OCI-LY3 (cell line): ENCODE measurements around the gene NKAIN2.
"Not testable (repeated sequence)": the region's sequence is repeated elsewhere in the genome, so short reads cannot be mapped to it uniquely, and the experiment has no call there.

ENCODE experiments used
- H2AFZ ChIP-seq: fragments of 200-600, 300-600 bp; shearing (Covaris generic); 2 replicates; pipeline ENCODE4 v1.6.0; 2014; ENCODE audit warnings: antibody characterized with exemption, low read depth, low read length
- H3K27ac ChIP-seq: fragments of 200-600, 300-600 bp; sonication (generic); 2 replicates; pipeline ENCODE4 v1.5.1; 2014; ENCODE audit warnings: mild to moderate bottlenecking, low read length, moderate library complexity, mixed read lengths
- H3K27me3 ChIP-seq: fragments of 200-600, 300-600 bp; sonication (generic); 2 replicates; pipeline ENCODE4 v1.6.1; 2014; ENCODE audit warnings: low read depth, low read length, mixed read lengths
- H3K36me3 ChIP-seq: fragments of 200-600, 300-600 bp; sonication (generic); replicated peaks from 2 replicates; pipeline ENCODE3; 2014; ENCODE audit warnings: low read depth, low read length, mixed read lengths
- H3K4me1 ChIP-seq: fragments of 300-600, 200-600 bp; sonication (generic); 2 replicates; pipeline ENCODE4 v1.6.1; 2014; ENCODE audit warnings: low read length, mixed read lengths
- H3K4me2 ChIP-seq: fragments of 200-600, 300-600 bp; sonication (generic); 2 replicates; pipeline ENCODE4 v1.6.1; 2014; ENCODE audit warnings: low read length, mixed read lengths
- H3K4me3 ChIP-seq: fragments of 300-600, 200-600 bp; sonication (generic); 2 replicates; pipeline ENCODE4 v1.5.1; 2014; ENCODE audit warnings: antibody characterized with exemption, mild to moderate bottlenecking, low read length, moderate library complexity
- H3K79me2 ChIP-seq: fragments of 300-600, 200-600 bp; shearing (Covaris generic); 2 replicates; pipeline ENCODE4 v1.6.1; 2014; ENCODE audit warnings: mild to moderate bottlenecking, low read length, mixed read lengths
- H3K9ac ChIP-seq: fragments of 300-600, 200-600 bp; shearing (Covaris generic); 2 replicates; pipeline ENCODE4 v1.6.0; 2014; ENCODE audit warnings: mild to moderate bottlenecking, low read length, moderate library complexity
- H3K9me3 ChIP-seq: fragments of 200-600, 300-600 bp; shearing (Covaris generic); 2 replicates; pipeline ENCODE4 v1.6.1; 2014; ENCODE audit warnings: low read length, mixed read lengths; ENCODE audit not compliant: insufficient read depth
- H4K20me1 ChIP-seq: fragments of 200-600, 300-600 bp; sonication (generic); 2 replicates; pipeline ENCODE4 v1.6.1; 2016; ENCODE audit warnings: low read length, mixed read lengths; ENCODE audit not compliant: insufficient read depth
- CTCF ChIP-seq: fragments of 200-600, 300-600 bp; sonication (generic); IDR thresholded peaks from 2 replicates; pipeline ENCODE4 v1.5.1; 2014; ENCODE audit warnings: antibody characterized with exemption, low read length, low read depth
- EZH2phosphoT487 ChIP-seq: fragments of 200-600 bp; shearing (Covaris generic); IDR thresholded peaks from 2 replicates; pipeline ENCODE4 v1.6.1; 2018; ENCODE audit warnings: antibody characterized with exemption, mixed run types, low read depth

NKAIN2 gene

GRCh38 chr6:124400261-124400999, 596.8 kb downstream of the NKAIN2 start:
- H3K4me1 ChIP-seq, result no peaks in the 10 kb centered on the region
- no peaks in the 10 kb centered on the region for H3K79me2 ChIP-seq
- H3K9ac ChIP-seq, result no peak overlapping the region
- H3K9me3 ChIP-seq, result no peaks in the 10 kb centered on the region
- H3K4me2 ChIP-seq, result no peak overlapping the region
- no peak overlapping the region for H3K27ac ChIP-seq
- no peaks in the 10 kb centered on the region for H3K27me3 ChIP-seq
- no peaks in the 10 kb centered on the region for H4K20me1 ChIP-seq
- H3K36me3 ChIP-seq, result no peaks in the 10 kb centered on the region
- no peak overlapping the region for H2AFZ ChIP-seq
- H3K4me3 ChIP-seq, result no peak overlapping the region
- TF ChIP-seq CTCF (peak; percentile 29), EZH2phosphoT487 (no peak)

GRCh38 chr6:124410425-124410824, 606.8 kb downstream of the NKAIN2 start:
- not testable (repeated sequence) for H3K27me3 ChIP-seq, H3K9me3 ChIP-seq, H4K20me1 ChIP-seq, H3K4me1 ChIP-seq, H3K4me3 ChIP-seq, H3K27ac ChIP-seq, H3K4me2 ChIP-seq, H3K79me2 ChIP-seq, H3K36me3 ChIP-seq, H2AFZ ChIP-seq, H3K9ac ChIP-seq

GRCh38 chr6:124412657-124413056, 609.0 kb downstream of the NKAIN2 start:
- H3K4me1 ChIP-seq, H2AFZ ChIP-seq, H3K79me2 ChIP-seq, H3K4me3 ChIP-seq, H3K9ac ChIP-seq, H3K36me3 ChIP-seq, H4K20me1 ChIP-seq, H3K4me2 ChIP-seq, H3K27ac ChIP-seq, H3K27me3 ChIP-seq, H3K9me3 ChIP-seq: not testable (repeated sequence)

- Histone ChIP-seq H4K20me1 (no peaks in the 10 kb centered on the region), H3K79me2 (no peaks in the 10 kb centered on the region), H3K36me3 (no peaks in the 10 kb centered on the region), H3K4me3 (no peak overlapping the region), H3K27ac (no peak overlapping the region), H3K4me1 (no peaks in the 10 kb centered on the region), H3K4me2 (no peak overlapping the region), H3K9ac (no peak overlapping the region), H2AFZ (no peak overlapping the region), H3K9me3 (no peaks in the 10 kb centered on the region), H3K27me3 (no peaks in the 10 kb centered on the region)
- TF ChIP-seq CTCF (no peak), EZH2phosphoT487 (no peak)
These were observed 616.6 kb downstream of the NKAIN2 start for GRCh38 chr6:124420116-124420840.

GRCh38 chr6:124423621-124424020, 620.0 kb downstream of the NKAIN2 start:
- Histone ChIP-seq H3K9me3 (no peaks in the 10 kb centered on the region), H3K4me2 (no peak overlapping the region), H2AFZ (no peak overlapping the region), H3K79me2 (no peaks in the 10 kb centered on the region), H4K20me1 (no peaks in the 10 kb centered on the region), H3K27ac (no peak overlapping the region), H3K27me3 (no peaks in the 10 kb centered on the region), H3K4me1 (peaks cover 5% of the 10 kb centered on the region), H3K36me3 (no peaks in the 10 kb centered on the region), H3K4me3 (no peak overlapping the region), H3K9ac (no peak overlapping the region)
- TF ChIP-seq CTCF (no peak), EZH2phosphoT487 (no peak)
